Left ventricle myocardium inferior (tissue), 1 donor: ENCODE measurements around the gene CD3E. TPM values are rescaled to one million over a fixed set of nuclear protein-coding genes. Genes with fewer than 3 reads are reported as not detected.

ENCODE experiments used
- DNase-seq: peaks from one replicate; pipeline ENCODE4 v3.0.0-alpha.2; 2020
- H3K27ac ChIP-seq: fragments of 200-600 bp; replicated peaks from 2 replicates; pipeline ENCODE4 v1.8.0; 2021
- H3K27me3 ChIP-seq: fragments of 200-600 bp; 2 replicates; pipeline ENCODE4 v1.8.0; 2021; ENCODE audit warnings: low read depth
- H3K36me3 ChIP-seq: fragments of 200-600 bp; 2 replicates; pipeline ENCODE4 v1.8.0; 2021
- H3K4me1 ChIP-seq: fragments of 200-600 bp; 2 replicates; pipeline ENCODE4 v1.8.0; 2021
- H3K4me3 ChIP-seq: fragments of 200-600 bp; 2 replicates; pipeline ENCODE4 v1.8.0; 2021; ENCODE audit warnings: mild to moderate bottlenecking, moderate library complexity
- H3K9me3 ChIP-seq: fragments of 200-600 bp; replicated peaks from 2 replicates; pipeline ENCODE4 v1.8.0; 2021
- intact Hi-C: fragments of 100-400 bp; cut with micrococcal nuclease; formaldehyde crosslinking; loops from one replicate; pipeline ENCODE4 v1.11.0; 2022
- total RNA-seq: library from RNA; stranded (reverse); fragmentation: NEBNext Ultra II Directional; extraction: Animal tissue kit (Norgen Biotek cat#: 25700); gene quantifications from one replicate; pipeline ENCODE4 v1.2.1, GENCODE V29; 2021
- TF ChIP-seq, protein P1 (sequence below): fragments of 200-600 bp; IDR thresholded peaks from 2 replicates; pipeline ENCODE4 v1.8.0; 2021; ENCODE audit warnings: antibody characterized with exemption, mild to moderate bottlenecking, borderline replicate concordance
- donor health status: DM: no; HTN: yes; CAD: no; lungs with severe emphysema.

Gene CD3E
- total RNA-seq, 1 donor from 2014 or later, result 0.60 TPM

DNA sequence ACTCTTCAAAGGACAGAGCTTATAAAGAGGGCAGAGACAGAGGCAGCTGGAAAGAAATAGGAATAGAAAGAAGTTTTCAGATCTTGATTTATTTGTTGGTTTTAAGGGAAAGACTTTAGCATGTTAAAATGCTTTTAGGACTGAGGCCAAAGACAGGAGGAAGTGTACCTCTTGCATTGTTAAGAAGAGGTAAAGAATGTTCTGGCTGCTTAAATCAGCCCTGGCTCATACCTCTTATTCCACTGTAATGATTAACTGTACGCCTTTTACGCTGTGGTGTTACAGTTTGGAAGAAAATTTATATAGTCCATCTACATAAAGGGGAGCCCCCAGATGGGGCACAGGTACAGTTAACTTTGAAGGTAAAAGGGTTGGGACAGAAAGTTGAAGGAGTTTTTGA, 30.3 kb upstream of the CD3E start:
- peaks cover 14% of the 10 kb centered on the region for H3K27me3 ChIP-seq

DNA sequence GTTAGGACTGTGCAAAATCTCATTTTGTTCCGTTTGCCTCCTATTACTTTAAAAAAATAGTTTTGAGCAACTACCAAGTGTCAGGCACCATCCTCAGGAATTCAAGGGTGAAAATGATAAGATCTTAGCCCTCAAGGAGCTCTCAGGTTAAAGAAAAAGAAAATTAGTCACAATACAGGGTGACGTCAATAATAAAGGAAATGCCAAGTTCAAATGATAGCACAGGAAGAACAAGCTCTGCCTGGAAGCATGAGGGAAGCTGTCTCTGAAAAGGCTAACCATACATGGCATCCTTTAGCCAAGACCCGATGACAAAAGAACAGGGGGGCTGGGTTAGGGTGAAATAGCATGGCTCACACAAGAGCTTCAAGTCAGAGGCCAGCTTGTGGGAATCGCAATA, 29.4 kb upstream of the CD3E start:
- Histone ChIP-seq H3K27ac (no peak overlapping the region), H3K4me1 (no peaks in the 10 kb centered on the region), H3K4me3 (no peak overlapping the region), H3K9me3 (no peaks in the 10 kb centered on the region), H3K36me3 (no peaks in the 10 kb centered on the region), H3K27me3 (peaks cover 14% of the 10 kb centered on the region)
- DNase-seq, result no peak
- TF ChIP-seq, protein P1, sequence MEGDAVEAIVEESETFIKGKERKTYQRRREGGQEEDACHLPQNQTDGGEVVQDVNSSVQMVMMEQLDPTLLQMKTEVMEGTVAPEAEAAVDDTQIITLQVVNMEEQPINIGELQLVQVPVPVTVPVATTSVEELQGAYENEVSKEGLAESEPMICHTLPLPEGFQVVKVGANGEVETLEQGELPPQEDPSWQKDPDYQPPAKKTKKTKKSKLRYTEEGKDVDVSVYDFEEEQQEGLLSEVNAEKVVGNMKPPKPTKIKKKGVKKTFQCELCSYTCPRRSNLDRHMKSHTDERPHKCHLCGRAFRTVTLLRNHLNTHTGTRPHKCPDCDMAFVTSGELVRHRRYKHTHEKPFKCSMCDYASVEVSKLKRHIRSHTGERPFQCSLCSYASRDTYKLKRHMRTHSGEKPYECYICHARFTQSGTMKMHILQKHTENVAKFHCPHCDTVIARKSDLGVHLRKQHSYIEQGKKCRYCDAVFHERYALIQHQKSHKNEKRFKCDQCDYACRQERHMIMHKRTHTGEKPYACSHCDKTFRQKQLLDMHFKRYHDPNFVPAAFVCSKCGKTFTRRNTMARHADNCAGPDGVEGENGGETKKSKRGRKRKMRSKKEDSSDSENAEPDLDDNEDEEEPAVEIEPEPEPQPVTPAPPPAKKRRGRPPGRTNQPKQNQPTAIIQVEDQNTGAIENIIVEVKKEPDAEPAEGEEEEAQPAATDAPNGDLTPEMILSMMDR, result no peak
- intact Hi-C loops, result no loop called here

More for the DNA sequence above, 30.3 kb upstream of the CD3E start:
- H3K4me3 ChIP-seq, result no peak overlapping the region
- no peaks in the 10 kb centered on the region for H3K9me3 ChIP-seq
- H3K36me3 ChIP-seq, result no peaks in the 10 kb centered on the region
- no peaks in the 10 kb centered on the region for H3K4me1 ChIP-seq
- intact Hi-C loops, result no loop called here
- DNase-seq, result no peak
- H3K27ac ChIP-seq, result no peak overlapping the region
- TF ChIP-seq, protein P1, result no peak

DNA sequence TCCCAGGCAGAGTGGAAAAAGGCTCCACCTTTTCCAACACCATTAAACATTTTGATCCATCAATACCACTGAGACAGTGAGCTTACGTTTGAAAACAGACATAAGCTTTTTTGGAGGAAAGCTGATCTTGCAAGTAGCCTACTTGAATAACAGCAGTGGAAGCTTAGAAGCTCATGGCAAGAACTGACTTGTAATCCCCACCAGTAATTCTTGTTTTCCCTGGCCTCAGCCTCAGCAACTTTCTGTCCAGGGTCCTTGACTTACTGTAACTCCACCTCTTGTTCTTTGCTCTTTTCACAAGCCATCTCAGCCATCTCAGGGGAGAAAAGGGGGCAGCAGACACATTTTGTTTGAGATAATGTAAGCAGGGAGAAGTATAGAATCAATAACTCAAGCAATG, 28.1 kb upstream of the CD3E start:
- H3K4me3 ChIP-seq, result no peak overlapping the region
- no peaks in the 10 kb centered on the region for H3K9me3 ChIP-seq
- H3K4me1 ChIP-seq, result no peaks in the 10 kb centered on the region
- H3K27ac ChIP-seq, result no peak overlapping the region
- peaks cover 14% of the 10 kb centered on the region for H3K27me3 ChIP-seq
- intact Hi-C loops, result no loop called here
- no peaks in the 10 kb centered on the region for H3K36me3 ChIP-seq
- TF ChIP-seq, protein P1, result no peak
- no peak for DNase-seq

DNA sequence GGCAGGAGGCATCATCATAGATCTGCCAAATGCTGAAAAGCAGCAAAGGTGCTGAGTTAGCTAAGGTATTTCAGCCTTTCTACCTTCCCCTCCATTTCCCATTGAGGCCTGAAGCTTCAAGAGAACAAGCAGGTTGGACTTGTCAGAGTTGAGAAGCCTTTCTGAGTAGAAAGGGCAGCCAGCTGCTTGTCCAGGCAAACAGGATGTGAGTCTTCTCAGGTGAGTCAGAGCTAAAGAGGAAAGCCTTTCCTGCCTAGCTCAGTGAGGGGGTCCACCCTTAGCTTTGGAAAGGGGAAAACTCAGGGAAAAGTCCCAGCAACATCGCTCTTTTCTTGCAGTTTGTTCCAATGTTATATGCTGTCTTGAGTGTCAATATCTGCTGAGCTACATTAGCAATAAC, 27.2 kb upstream of the CD3E start:
- TF ChIP-seq, protein P1, result no peak
- H3K36me3 ChIP-seq, result no peaks in the 10 kb centered on the region
- intact Hi-C loops, result no loop called here
- H3K9me3 ChIP-seq, result no peaks in the 10 kb centered on the region
- no peak for DNase-seq
- no peak overlapping the region for H3K27ac ChIP-seq
- peaks cover 13% of the 10 kb centered on the region for H3K27me3 ChIP-seq
- H3K4me3 ChIP-seq, result no peak overlapping the region
- no peaks in the 10 kb centered on the region for H3K4me1 ChIP-seq

DNA sequence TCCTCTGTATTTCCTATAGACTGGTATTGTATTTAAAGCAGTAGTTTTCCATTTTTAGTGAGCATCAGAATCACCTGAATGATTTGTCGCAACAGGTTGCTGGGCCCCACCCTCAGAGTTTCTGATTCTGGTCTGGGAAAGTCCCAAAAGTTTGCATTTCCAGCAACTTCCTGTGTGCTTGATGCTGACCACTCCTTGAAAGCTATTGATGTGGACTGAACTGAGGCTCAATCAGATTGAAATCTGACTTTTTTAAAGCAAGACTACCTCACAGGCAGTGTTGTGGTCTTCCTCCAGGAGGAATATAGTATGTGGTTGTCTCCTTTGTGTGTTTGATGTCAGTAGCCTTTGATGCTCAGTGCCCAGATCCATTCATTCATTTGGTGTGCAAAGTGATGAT, 23.2 kb upstream of the CD3E start:
- Histone ChIP-seq H3K36me3 (no peaks in the 10 kb centered on the region), H3K27ac (no peak overlapping the region), H3K9me3 (no peaks in the 10 kb centered on the region), H3K4me1 (no peaks in the 10 kb centered on the region), H3K27me3 (no peaks in the 10 kb centered on the region), H3K4me3 (no peak overlapping the region)
- intact Hi-C loops, result no loop called here
- DNase-seq, result no peak
- TF ChIP-seq, protein P1, result no peak

DNA sequence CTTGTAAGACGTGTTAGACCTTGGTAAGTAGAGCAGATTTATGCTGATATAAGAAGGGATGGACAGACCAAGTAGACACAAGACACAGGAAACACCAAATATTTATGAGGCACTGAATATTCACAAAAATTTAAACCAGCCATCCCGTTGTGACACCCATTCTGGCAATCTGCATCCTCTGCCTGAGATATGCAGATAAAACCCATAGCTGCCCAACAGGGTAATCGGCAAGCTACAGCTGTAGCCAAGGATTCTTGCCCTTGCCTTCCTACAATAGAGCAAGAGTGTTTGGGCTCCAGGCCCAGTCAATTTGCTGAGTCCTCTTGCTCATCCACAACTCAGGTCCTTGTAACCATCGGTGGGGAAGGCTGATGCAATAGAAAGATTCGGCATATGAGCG, 21.9 kb upstream of the CD3E start:
- DNase-seq, result no peak
- Histone ChIP-seq H3K9me3 (no peaks in the 10 kb centered on the region), H3K36me3 (no peaks in the 10 kb centered on the region), H3K4me3 (no peak overlapping the region), H3K27ac (no peak overlapping the region), H3K27me3 (no peaks in the 10 kb centered on the region), H3K4me1 (no peaks in the 10 kb centered on the region)
- TF ChIP-seq, protein P1, result no peak
- intact Hi-C loops, result no loop called here
